HFF-Myc (cell line): ENCODE results near the gene LIPF.

ENCODE experiments used
- DNase-seq: peaks from one replicate; pipeline ENCODE4 v3.0.0-alpha.2; 2011; ENCODE audit warnings: low read depth; ENCODE audit errors: extremely low read depth
- H3K4me3 ChIP-seq: replicated peaks from 2 replicates; pipeline ENCODE4 v1.5.1; 2011; ENCODE audit warnings: low read depth, mild to moderate bottlenecking, control low read depth, low read length
- CTCF ChIP-seq: IDR thresholded peaks from 2 replicates; pipeline ENCODE4 v1.5.1; 2012; ENCODE audit warnings: mild to moderate bottlenecking, low read depth, low read length, control low read depth; ENCODE audit errors: missing control alignments

Gene LIPF, protein sequence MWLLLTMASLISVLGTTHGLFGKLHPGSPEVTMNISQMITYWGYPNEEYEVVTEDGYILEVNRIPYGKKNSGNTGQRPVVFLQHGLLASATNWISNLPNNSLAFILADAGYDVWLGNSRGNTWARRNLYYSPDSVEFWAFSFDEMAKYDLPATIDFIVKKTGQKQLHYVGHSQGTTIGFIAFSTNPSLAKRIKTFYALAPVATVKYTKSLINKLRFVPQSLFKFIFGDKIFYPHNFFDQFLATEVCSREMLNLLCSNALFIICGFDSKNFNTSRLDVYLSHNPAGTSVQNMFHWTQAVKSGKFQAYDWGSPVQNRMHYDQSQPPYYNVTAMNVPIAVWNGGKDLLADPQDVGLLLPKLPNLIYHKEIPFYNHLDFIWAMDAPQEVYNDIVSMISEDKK

GRCh38 chr10:88664142-88664541, at the start of gene LIPF:
LIPF (plus strand) TSS chr10:88664442; CDS start chr10:88667298, 2,856 bp downstream.
- TF ChIP-seq CTCF: no peak
- H3K4me3 ChIP-seq: no peak within 1 kb of the TSS

GRCh38 chr10:88616250-88616977, 47.8 kb upstream of the LIPF start:
- no peak for DNase-seq
- no peak overlapping the region for H3K4me3 ChIP-seq
- TF ChIP-seq CTCF: no peak

More at GRCh38 chr10:88664142-88664541, at the start of gene LIPF:
- DNase-seq: no peak

GRCh38 chr10:88617772-88618300, 46.4 kb upstream of the LIPF start:
- no peak overlapping the region for H3K4me3 ChIP-seq
- TF ChIP-seq CTCF: no peak
- DNase-seq: no peak

GRCh38 chr10:88618496-88618895, 45.7 kb upstream of the LIPF start:
- no peak for TF ChIP-seq CTCF
- DNase-seq: no peak
- no peak overlapping the region for H3K4me3 ChIP-seq

DNA sequence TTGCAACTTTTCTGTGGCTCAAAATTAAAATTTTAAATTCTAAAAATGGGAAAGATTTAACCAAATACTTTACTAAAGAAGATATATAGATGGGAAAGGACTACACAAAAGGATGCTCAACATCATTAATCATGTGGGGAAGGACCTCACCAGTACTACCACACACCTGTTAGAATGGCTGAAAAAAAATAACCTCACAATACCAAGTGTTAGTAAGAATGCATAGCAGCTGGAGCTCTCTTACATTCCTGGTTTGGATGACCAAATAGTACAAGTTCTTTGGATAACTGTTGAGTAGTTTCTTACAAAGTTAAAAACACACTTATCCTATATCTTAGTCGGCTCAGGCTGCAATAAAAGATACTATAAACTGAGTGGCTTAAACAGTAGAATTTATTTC, 43.8 kb upstream of the LIPF start:
- TF ChIP-seq CTCF: no peak
- H3K4me3 ChIP-seq: no peak overlapping the region
- no peak for DNase-seq

GRCh38 chr10:88623835-88624234, 40.4 kb upstream of the LIPF start:
- no peak for TF ChIP-seq CTCF
- no peak overlapping the region for H3K4me3 ChIP-seq
- DNase-seq: no peak
